SH-SY5Y (cell line): ENCODE measurements around the gene RPS6KA2.

Experiments used
- GATA2 ChIP-seq: IDR thresholded peaks from 2 replicates; pipeline ENCODE4 v1.6.1; 2011; ENCODE audit warnings: mild to moderate bottlenecking, low read depth, low read length
- GATA3 ChIP-seq: IDR thresholded peaks from 2 replicates; pipeline ENCODE4 v1.6.1; 2011; ENCODE audit warnings: low read depth, mild to moderate bottlenecking, low read length, moderate library complexity

- TF ChIP-seq GATA2 (no peak), GATA3 (no peak)
Observed at GRCh38 chr6:166512567-166512966, 114.5 kb downstream of the RPS6KA2 start.
